HCT116 (cell line): ENCODE measurements around the gene ABCC11. TPM values are rescaled to one million over a fixed set of nuclear protein-coding genes. Genes with fewer than 3 reads are reported as not detected.

Experiments used
- ATAC-seq: fragments of 200-7000 bp; cut with Tn5 transposase; 2 replicates; pipeline ENCODE4 v1.9.1; 2020; ENCODE audit warnings: mild to moderate bottlenecking, moderate library complexity
- BruUV-seq: library from RNA; stranded (reverse); fragments of 400-500 nt; replicated peaks from 2 replicates; lab custom pipeline; 2021; lab: Mats Ljungman, UMichigan
- CTCF ChIA-PET: fragments of 300-600 bp; sonication (Branson Sonifier 250); formaldehyde crosslinking; loops from one replicate; lab custom pipeline; 2021; ENCODE audit warnings: antibody characterized with exemption; lab: Charles Lee
- POLR2A ChIA-PET: fragments of 300-600, 350-600 bp; sonication (Branson Sonifier 250); formaldehyde crosslinking; loops from one replicate; lab custom pipeline; 2021; ENCODE audit warnings: antibody characterized with exemption; lab: Charles Lee
- RAD21 ChIA-PET, 2 experiments: fragments of 300-600 bp; sonication (Branson Sonifier 250); formaldehyde crosslinking; loops; one replicate each; lab custom pipeline; 2023; ENCODE audit warnings: low total read pairs in 2 of 2; ENCODE audit not compliant: uncharacterized antibody in 2 of 2, unreplicated experiment in 2 of 2, low non-redundant PET in 1 of 2; lab: Charles Lee
- DNase-seq: peaks from one replicate; pipeline ENCODE4 v3.0.0-alpha.2; 2010; ENCODE audit warnings: low read depth, low spot score
- H2AFZ ChIP-seq: fragments of 200-600 bp; shearing (Covaris generic), sonication (generic); 2 replicates; pipeline ENCODE4 v1.6.1; 2017; ENCODE audit warnings: low read depth, mixed run types, mixed read lengths, antibody characterized with exemption, low read length; ENCODE audit not compliant: poor library complexity, severe bottlenecking
- H3K27ac ChIP-seq: 2 replicates; pipeline ENCODE4 v1.5.1; 2012; ENCODE audit warnings: low read depth, low read length
- H3K27me3 ChIP-seq: fragments of 200-600 bp; sonication (generic); 2 replicates; pipeline ENCODE4 v1.6.1; 2016; ENCODE audit warnings: mixed run types, low read length, mixed read lengths; ENCODE audit not compliant: insufficient read depth
- H3K36me3 ChIP-seq, 2 experiments: fragments of 200-500 bp in 1 of 2; fragments of 200-600 bp in 1 of 2; sonication (Bioruptor generic) in 1 of 2; sonication (generic) in 1 of 2; 2 replicates each; pipeline versions ENCODE4 v1.5.1 to v1.6.1; 2014 to 2016; ENCODE audit warnings: low read length in 2 of 2, inconsistent platforms in 1 of 2, mixed read lengths in 1 of 2, mixed run types in 1 of 2; ENCODE audit not compliant: insufficient read depth in 2 of 2, control insufficient read depth in 1 of 2
- H3K4me1 ChIP-seq, 2 experiments: fragments of 200-600 bp in 1 of 2; sonication (generic) in 1 of 2; 2 replicates each; pipeline versions ENCODE4 v1.5.1 to v1.6.1; 2012 to 2017; ENCODE audit warnings: low read length in 2 of 2, inconsistent platforms in 1 of 2, mild to moderate bottlenecking in 1 of 2, mixed read lengths in 1 of 2, mixed run types in 1 of 2, moderate library complexity in 1 of 2; ENCODE audit not compliant: insufficient read depth in 2 of 2, control insufficient read depth in 1 of 2
- H3K4me2 ChIP-seq: fragments of 200-600 bp; sonication (generic); 2 replicates; pipeline ENCODE4 v1.6.1; 2017; ENCODE audit warnings: mixed run types, low read length, mixed read lengths
- H3K4me3 ChIP-seq, 2 experiments: fragments of 200-600 bp in 1 of 2; sonication (generic) in 1 of 2; replicated peaks in 1 of 2; 2 replicates each; pipeline ENCODE4 v1.5.1; 2011 to 2016; ENCODE audit warnings: low read length in 2 of 2, control low read depth in 1 of 2, low read depth in 1 of 2, mild to moderate bottlenecking in 1 of 2, mixed read lengths in 1 of 2, mixed run types in 1 of 2
- H3K79me2 ChIP-seq: fragments of 200-600 bp; sonication (generic); 2 replicates; pipeline ENCODE4 v1.6.1; 2017; ENCODE audit warnings: mild to moderate bottlenecking, mixed run types, low read length, moderate library complexity, mixed read lengths; ENCODE audit not compliant: insufficient read depth
- H3K9ac ChIP-seq: fragments of 200-600 bp; sonication (generic); 2 replicates; pipeline ENCODE4 v1.6.1; 2016; ENCODE audit warnings: low read length, mixed read lengths
- H3K9me2 ChIP-seq: fragments of 200-600 bp; sonication (generic), shearing (Covaris generic); 2 replicates; pipeline ENCODE4 v1.6.1; 2017; ENCODE audit warnings: mixed run types, mild to moderate bottlenecking, moderate library complexity; ENCODE audit not compliant: insufficient read depth
- H3K9me3 ChIP-seq, 2 experiments: fragments of 200-500 bp in 1 of 2; fragments of 200-600 bp in 1 of 2; sonication (Bioruptor generic) in 1 of 2; sonication (generic) in 1 of 2; 2 replicates each; pipeline ENCODE4 v1.6.1; 2014 to 2017; ENCODE audit warnings: low read length in 2 of 2, mixed read lengths in 2 of 2, inconsistent platforms in 1 of 2, low read depth in 1 of 2, mild to moderate bottlenecking in 1 of 2, mixed run types in 1 of 2, moderate library complexity in 1 of 2; ENCODE audit not compliant: control insufficient read depth in 1 of 2, insufficient read depth in 1 of 2
- H4K20me1 ChIP-seq: fragments of 200-600 bp; sonication (generic), shearing (Covaris generic); 2 replicates; pipeline ENCODE4 v1.6.1; 2017; ENCODE audit warnings: mixed run types, mild to moderate bottlenecking, moderate library complexity; ENCODE audit not compliant: insufficient read depth
- CBX3 ChIP-seq: IDR thresholded peaks from 2 replicates; pipeline ENCODE4 v1.6.1; 2012; ENCODE audit warnings: low read depth
- CTCF ChIP-seq, 3 experiments: fragments of 200-600 bp in 1 of 3; sonication (generic) in 1 of 3; IDR thresholded peaks in 2 of 3; conservative IDR thresholded peaks in 1 of 3; 2 replicates each; pipeline ENCODE4 v1.5.1; 2012 to 2017; ENCODE audit warnings: low read depth in 2 of 3, low read length in 2 of 3, antibody characterized with exemption in 1 of 3, borderline replicate concordance in 1 of 3, control low read depth in 1 of 3, mild to moderate bottlenecking in 1 of 3, mixed read lengths in 1 of 3, mixed run types in 1 of 3, moderate library complexity in 1 of 3; ENCODE audit not compliant: insufficient read depth in 1 of 3
- EGR1 ChIP-seq: IDR thresholded peaks from 2 replicates; pipeline ENCODE4 v1.6.1; 2012; ENCODE audit warnings: low read depth
- EZH2 ChIP-seq: fragments of 200-600 bp; sonication (generic); IDR thresholded peaks from 2 replicates; pipeline ENCODE4 v1.6.1; 2017; ENCODE audit warnings: antibody characterized with exemption, mixed run types
- EZH2phosphoT487 ChIP-seq: fragments of 200-600 bp; IDR thresholded peaks from 2 replicates; pipeline ENCODE4 v1.6.1; 2018; ENCODE audit warnings: antibody characterized with exemption, borderline replicate concordance
- FOSL1 ChIP-seq: IDR thresholded peaks from 2 replicates; pipeline ENCODE4 v1.6.1; 2012; ENCODE audit warnings: low read depth
- JUND ChIP-seq: IDR thresholded peaks from 2 replicates; pipeline ENCODE4 v1.6.1; 2012
- POLR2A ChIP-seq: IDR thresholded peaks from 2 replicates; pipeline ENCODE4 v1.7.0; 2011; ENCODE audit warnings: borderline replicate concordance; ENCODE audit not compliant: insufficient read depth, insufficient read length; ENCODE audit errors: extremely low read depth
- POLR2AphosphoS5 ChIP-seq: IDR thresholded peaks from 2 replicates; pipeline ENCODE4 v1.6.1; 2011; ENCODE audit warnings: mild to moderate bottlenecking, low read depth, low read length, moderate library complexity
- RAD21 ChIP-seq: IDR thresholded peaks from 2 replicates; pipeline ENCODE4 v1.6.1; 2012; ENCODE audit warnings: low read depth, mild to moderate bottlenecking
- SIN3A ChIP-seq: IDR thresholded peaks from 2 replicates; pipeline ENCODE4 v1.6.1; 2012; ENCODE audit warnings: low read depth
- SP1 ChIP-seq: IDR thresholded peaks from 2 replicates; pipeline ENCODE4 v1.6.1; 2012; ENCODE audit warnings: low read depth
- SRF ChIP-seq: IDR thresholded peaks from 2 replicates; pipeline ENCODE4 v1.6.1; 2012; ENCODE audit warnings: low read depth
- TCF7L2 ChIP-seq: IDR thresholded peaks from 2 replicates; pipeline ENCODE4 v1.7.0; 2011; ENCODE audit warnings: borderline replicate concordance, inconsistent platforms; ENCODE audit not compliant: insufficient read depth, insufficient read length; ENCODE audit errors: extremely low read depth
- YY1 ChIP-seq: IDR thresholded peaks from 2 replicates; pipeline ENCODE4 v1.6.1; 2011; ENCODE audit warnings: low read length, low read depth, moderate library complexity, mild to moderate bottlenecking; ENCODE audit not compliant: insufficient replicate concordance; ENCODE audit errors: extremely low read depth
- ZFX ChIP-seq: fragments of 450-650 bp; IDR thresholded peaks from 2 replicates; pipeline ENCODE4 v1.6.1; 2017
- ZNF274 ChIP-seq: fragments of 200-500 bp; sonication (Bioruptor generic); IDR thresholded peaks from 2 replicates; pipeline ENCODE4 v1.6.1; 2014; ENCODE audit warnings: mild to moderate bottlenecking, low read depth, low read length, inconsistent platforms
- intact Hi-C: fragments of 100-400 bp; cut with micrococcal nuclease; formaldehyde crosslinking; loops from 2 replicates; pipeline ENCODE4 v1.10.0; 2022
- total RNA-seq: library from RNA; stranded (reverse); gene quantifications from one replicate; pipeline ENCODE4 v1.2.1, GENCODE V29; 2021; ENCODE audit not compliant: unreplicated experiment
- TF ChIP-seq, protein P1 (sequence below): IDR thresholded peaks from 2 replicates; pipeline ENCODE4 v1.6.1; 2012
- TF ChIP-seq, protein P2 (sequence below): IDR thresholded peaks from 2 replicates; pipeline ENCODE4 v1.6.1; 2012

The ABCC11 gene
- total RNA-seq, 1 experiment from 2014 or later, result 0.54 TPM

- Histone ChIP-seq H3K9ac (no peak overlapping the region), H3K36me3 (no peaks in the 10 kb centered on the region), H2AFZ (no peak overlapping the region), H3K9me2 (no peaks in the 10 kb centered on the region), H3K27ac (no peak overlapping the region), H3K9me3 (no peaks in the 10 kb centered on the region), H4K20me1 (no peaks in the 10 kb centered on the region), H3K79me2 (no peaks in the 10 kb centered on the region), H3K4me1 (peaks cover 0 to 7% of the 10 kb centered on the region in 2 experiments; a peak in 2 of 4 replicates), H3K4me3 (no peak overlapping the region), H3K27me3 (no peaks in the 10 kb centered on the region), H3K4me2 (no peak overlapping the region)
- TF ChIP-seq SP1, result no peak
- TF ChIP-seq ZFX, result no peak
- no peak for TF ChIP-seq CTCF (IDR thresholded peaks at IDR 0.05 in 2 of 3, conservative IDR thresholded peaks at IDR 0.05 in 1 of 3; ENCODE audit: borderline replicate concordance in 1 of 3, insufficient read depth in 1 of 3, low read depth in 2 of 3, low read length in 2 of 3)
- TF ChIP-seq, protein P1, sequence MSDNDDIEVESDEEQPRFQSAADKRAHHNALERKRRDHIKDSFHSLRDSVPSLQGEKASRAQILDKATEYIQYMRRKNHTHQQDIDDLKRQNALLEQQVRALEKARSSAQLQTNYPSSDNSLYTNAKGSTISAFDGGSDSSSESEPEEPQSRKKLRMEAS, result no peak
- TF ChIP-seq, protein P2, sequence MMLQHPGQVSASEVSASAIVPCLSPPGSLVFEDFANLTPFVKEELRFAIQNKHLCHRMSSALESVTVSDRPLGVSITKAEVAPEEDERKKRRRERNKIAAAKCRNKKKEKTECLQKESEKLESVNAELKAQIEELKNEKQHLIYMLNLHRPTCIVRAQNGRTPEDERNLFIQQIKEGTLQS, result no peak
- TF ChIP-seq EZH2, result no peak
- TF ChIP-seq SRF, result no peak
- no peak for TF ChIP-seq CBX3
- no peak for TF ChIP-seq POLR2A
- no peak for TF ChIP-seq TCF7L2
- TF ChIP-seq SIN3A, result no peak
- no peak for TF ChIP-seq EGR1
- no peak for TF ChIP-seq YY1
- TF ChIP-seq POLR2AphosphoS5, result no peak
- no peak for TF ChIP-seq RAD21
- TF ChIP-seq JUND, result no peak
- no peak for TF ChIP-seq EZH2phosphoT487
- TF ChIP-seq FOSL1, result no peak
- no peak for TF ChIP-seq ZNF274
- BruUV-seq, result no TSS peak
- ChIA-PET CTCF (no interaction called here), POLR2A (no interaction called here), RAD21 (no interaction called here)
- intact Hi-C loops, result loop anchor here (5.0 to 10.0 kb wide), 2 partner anchors 1315 to 1498 kb away; no protein-coding TSS in a partner anchor
- DNase-seq, result no peak
- ATAC-seq, result no peak
These were observed 77.4 kb downstream of the ABCC11 start for GRCh38 chr16:48169896-48170295.
